ENCODE results near the gene PACSIN1. TPM values are rescaled to one million over a fixed set of nuclear protein-coding genes. Genes with fewer than 3 reads are reported as not detected.

The PACSIN1 gene
- total and polyA plus RNA-seq, 8 donors = 0.09 to 0.51 (median 0.25) TPM; not detected in 1

DNA sequence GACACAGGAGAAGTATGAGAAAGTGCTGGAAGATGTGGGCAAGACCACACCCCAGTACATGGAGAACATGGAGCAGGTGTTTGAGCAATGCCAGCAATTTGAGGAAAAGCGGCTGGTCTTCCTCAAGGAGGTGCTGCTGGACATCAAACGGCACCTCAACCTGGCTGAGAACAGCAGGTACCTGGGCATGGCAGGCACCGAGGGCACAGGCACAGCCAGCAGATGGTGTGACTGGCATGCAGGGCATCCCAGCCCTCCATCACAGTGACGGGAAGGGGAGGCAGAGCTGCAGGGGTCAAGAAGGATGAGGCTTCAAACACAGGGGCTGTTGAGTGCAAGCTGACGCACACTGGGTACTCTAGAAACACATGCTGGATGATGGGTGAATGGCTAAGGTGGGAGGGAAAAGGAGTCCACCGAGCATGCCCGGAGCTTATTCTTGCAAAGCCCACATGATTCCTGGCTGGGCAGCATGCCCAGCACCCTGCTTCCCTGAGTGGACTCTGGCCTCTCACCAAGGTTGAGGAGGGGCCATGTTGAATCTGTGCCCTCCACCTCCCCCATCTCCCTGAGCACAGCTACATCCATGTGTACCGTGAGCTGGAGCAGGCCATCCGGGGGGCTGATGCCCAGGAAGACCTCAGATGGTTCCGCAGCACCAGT is 63.9 kb downstream of the PACSIN1 start:
- H3K9me3 ChIP-seq = no peaks in the 10 kb centered on the region
- intact Hi-C loops (cut with DNase I) = loop anchor here in 1 of 2 donors (10.0 kb wide), 1 partner anchor 75 kb away; no protein-coding TSS in a partner anchor
- ATAC-seq = no peak
- H3K27ac ChIP-seq = no peak overlapping the region
- no peaks in the 10 kb centered on the region for H3K36me3 ChIP-seq
- DNase-seq = peak in 2 of 4 donors; percentile 46 to 72
- no peak overlapping the region for H3K4me3 ChIP-seq
- no peaks in the 10 kb centered on the region for H3K27me3 ChIP-seq
- H3K4me1 ChIP-seq = peaks cover 7 to 10% of the 10 kb centered on the region in 2 donors
- TF ChIP-seq CTCF (IDR thresholded peaks at IDR 0.05) = no peak

GRCh38 chr6:34530753-34531365 is 65.0 kb downstream of the PACSIN1 start:
- Histone ChIP-seq H3K36me3 (no peaks in the 10 kb centered on the region), H3K4me1 (peaks cover 7 to 10% of the 10 kb centered on the region in 2 donors), H3K4me3 (no peak overlapping the region), H3K9me3 (no peaks in the 10 kb centered on the region), H3K27ac (no peak overlapping the region), H3K27me3 (no peaks in the 10 kb centered on the region)
- intact Hi-C loops (cut with DNase I) = loop anchor here in 1 of 2 donors (10.0 kb wide), 1 partner anchor 74 kb away; no protein-coding TSS in a partner anchor
- DNase-seq (peak in 1 of 4 donors; percentile 27), ATAC-seq (no peak)
- TF ChIP-seq CTCF (IDR thresholded peaks at IDR 0.05) = no peak

DNA sequence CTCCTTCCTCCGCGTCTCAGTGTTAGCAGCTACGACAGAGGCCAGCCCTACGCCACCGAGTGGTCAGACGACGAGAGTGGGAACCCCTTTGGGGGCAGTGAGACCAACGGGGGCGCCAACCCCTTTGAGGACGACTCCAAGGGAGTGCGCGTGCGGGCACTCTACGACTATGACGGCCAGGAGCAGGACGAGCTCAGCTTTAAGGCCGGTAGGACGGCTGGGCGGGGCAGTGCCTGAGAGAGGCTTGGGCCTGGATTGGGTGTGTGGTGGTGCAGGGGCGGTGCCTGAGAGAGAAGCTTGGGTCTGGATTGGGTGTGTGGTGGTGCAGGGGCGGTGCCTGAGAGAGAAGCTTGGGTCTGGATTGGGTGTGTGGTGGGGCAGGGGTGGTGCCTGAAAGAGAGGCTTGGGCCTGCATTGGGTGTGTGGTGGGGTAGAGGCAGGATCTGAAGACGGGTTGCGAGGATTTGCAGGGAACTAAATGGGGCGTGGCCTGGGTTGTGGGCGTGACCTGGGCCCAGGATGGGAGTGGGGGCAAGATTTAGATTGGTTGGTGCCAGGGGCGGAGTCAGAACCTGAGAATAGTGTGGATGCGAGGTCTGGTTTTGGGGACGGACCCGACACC is 65.8 kb downstream of the PACSIN1 start:
- H3K36me3 ChIP-seq = no peaks in the 10 kb centered on the region
- H3K27ac ChIP-seq = no peak overlapping the region
- H3K27me3 ChIP-seq = no peaks in the 10 kb centered on the region
- H3K4me1 ChIP-seq = peaks cover 4 to 6% of the 10 kb centered on the region in 2 donors
- TF ChIP-seq CTCF (IDR thresholded peaks at IDR 0.05) = no peak
- intact Hi-C loops (cut with DNase I) = loop anchor here in 1 of 2 donors (10.0 kb wide), 1 partner anchor 73 kb away; no protein-coding TSS in a partner anchor
- no peak for ATAC-seq
- H3K9me3 ChIP-seq = no peaks in the 10 kb centered on the region
- H3K4me3 ChIP-seq = no peak overlapping the region
- DNase-seq = peak in 2 of 4 donors; percentile 70 to 80

DNA sequence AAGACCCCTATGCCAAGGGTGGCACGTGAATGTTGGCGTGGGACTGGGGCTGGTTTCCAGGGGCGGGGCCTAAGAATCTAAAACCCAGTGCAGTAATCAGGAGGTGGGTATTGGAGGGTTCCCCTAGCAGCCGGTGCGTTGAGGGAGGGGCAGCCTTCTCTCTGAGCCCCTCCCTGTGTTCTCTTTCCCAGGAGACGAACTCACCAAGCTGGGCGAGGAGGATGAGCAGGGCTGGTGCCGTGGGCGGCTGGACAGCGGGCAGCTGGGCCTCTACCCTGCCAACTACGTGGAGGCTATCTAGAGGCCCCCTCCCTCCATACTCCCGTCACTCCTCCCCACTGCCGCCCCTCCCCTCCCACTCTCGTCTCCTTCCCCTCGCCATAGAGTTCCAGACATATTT is 66.4 kb downstream of the PACSIN1 start:
- Histone ChIP-seq H3K9me3 (no peaks in the 10 kb centered on the region), H3K27me3 (no peaks in the 10 kb centered on the region), H3K27ac (no peak overlapping the region), H3K4me1 (peaks cover 2% of the 10 kb centered on the region in 2 donors), H3K4me3 (no peak overlapping the region), H3K36me3 (no peaks in the 10 kb centered on the region)
- DNase-seq (peak in 1 of 4 donors; percentile 55), ATAC-seq (no peak)
- no peak for TF ChIP-seq CTCF (IDR thresholded peaks at IDR 0.05)
- intact Hi-C loops (cut with DNase I) = loop anchor here in 1 of 2 donors (10.0 kb wide), 1 partner anchor 73 kb away; no protein-coding TSS in a partner anchor

DNA sequence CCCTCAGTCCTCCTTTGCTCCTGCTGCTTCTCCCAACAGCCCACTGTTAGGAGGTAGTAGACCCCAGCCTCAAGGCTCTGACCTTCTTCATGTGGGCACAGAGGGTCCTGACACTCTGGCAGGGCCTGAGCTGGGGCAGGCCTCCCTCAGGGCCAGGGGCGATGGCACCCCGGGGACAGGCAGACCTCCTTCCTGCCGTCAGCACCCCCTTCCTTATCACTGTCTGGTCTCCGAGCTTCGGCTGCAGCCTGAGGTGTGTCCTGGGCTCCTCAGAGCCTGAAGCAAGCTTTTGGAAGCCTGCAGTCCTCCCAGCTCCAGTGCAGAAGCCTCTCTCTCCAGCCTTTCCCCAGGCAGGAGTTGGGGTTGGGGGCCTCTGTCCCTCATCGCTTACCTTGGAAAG is 68.3 kb downstream of the PACSIN1 start:
- no peak for ATAC-seq
- intact Hi-C loops (cut with DNase I) = loop anchor here in 1 of 2 donors (10.0 kb wide), 1 partner anchor 71 kb away; no protein-coding TSS in a partner anchor

More for the DNA sequence above, 68.3 kb downstream of the PACSIN1 start:
- Histone ChIP-seq H3K27me3 (no peaks in the 10 kb centered on the region), H3K36me3 (no peaks in the 10 kb centered on the region), H3K9me3 (no peaks in the 10 kb centered on the region), H3K4me1 (no peaks in the 10 kb centered on the region), H3K27ac (no peak overlapping the region), H3K4me3 (no peak overlapping the region)
- no peak for DNase-seq
- TF ChIP-seq CTCF (IDR thresholded peaks at IDR 0.05) = no peak

Measured in left lung (tissue), 10 donors.